ENCODE results near the gene POGK.
"Not testable (repeated sequence)": the region's sequence is repeated elsewhere in the genome, so short reads cannot be mapped to it uniquely, and the experiment has no call there.

Gene POGK

GRCh38 chr1:166819974-166820373 is 19.3 kb upstream of the POGK start:
- no peak overlapping the region for H3K4me3 ChIP-seq (ENCODE audit: low read length)
- no peak for TF ChIP-seq CTCF (conservative IDR thresholded peaks at IDR 0.05; ENCODE audit: low read length)
- DNase-seq (ENCODE audit: low read depth) = no peak

- DNase-seq (ENCODE audit: low read depth) = no peak
- no peak overlapping the region for H3K4me3 ChIP-seq (ENCODE audit: low read length)
- TF ChIP-seq CTCF (conservative IDR thresholded peaks at IDR 0.05; ENCODE audit: low read length) = peak; percentile 31
Measured at GRCh38 chr1:166822385-166822784, 16.9 kb upstream of the POGK start.

- DNase-seq (ENCODE audit: low read depth) = no peak
- TF ChIP-seq CTCF (conservative IDR thresholded peaks at IDR 0.05; ENCODE audit: low read length) = no peak
- no peak overlapping the region for H3K4me3 ChIP-seq (ENCODE audit: low read length)
Measured at GRCh38 chr1:166827426-166827825, 11.8 kb upstream of the POGK start.

GRCh38 chr1:166829762-166830161 is 9.5 kb upstream of the POGK start:
- DNase-seq (ENCODE audit: low read depth); H3K4me3 ChIP-seq (ENCODE audit: low read length): not testable (repeated sequence)

- DNase-seq (ENCODE audit: low read depth) = no peak
- no peak for TF ChIP-seq CTCF (conservative IDR thresholded peaks at IDR 0.05; ENCODE audit: low read length)
- no peak overlapping the region for H3K4me3 ChIP-seq (ENCODE audit: low read length)
Measured at GRCh38 chr1:166836733-166837132, 2.5 kb upstream of the POGK start.

- peak; percentile 30; the same call in 1 of the 2 replicates for TF ChIP-seq CTCF (conservative IDR thresholded peaks at IDR 0.05; ENCODE audit: low read length)
- DNase-seq (ENCODE audit: low read depth) = peak; percentile 38
- peak overlapping the region; percentile 79 for H3K4me3 ChIP-seq (ENCODE audit: low read length)
Measured at GRCh38 chr1:166839600-166840308, 479 bp downstream of the POGK start.

- DNase-seq (ENCODE audit: low read depth) = peak; percentile 35
- H3K4me3 ChIP-seq (ENCODE audit: low read length) = peak overlapping the region; percentile 69
- no peak for TF ChIP-seq CTCF (conservative IDR thresholded peaks at IDR 0.05; ENCODE audit: low read length)
Measured at GRCh38 chr1:166840309-166841274, 1.3 kb downstream of the POGK start.
